NCI-H1694 treated with DMSO at 0.1 percent for 48 hours (cell line): Measurements from ENCODE around the gene LRBA.

Source experiments
- DNase-seq: peaks from one replicate; lab custom pipeline; 2025; lab: John Stamatoyannopoulos, UW

LRBA gene

GRCh38 chr4:150588316-150588715, 426.8 kb downstream of the LRBA start:
- no peak for DNase-seq

- no peak for DNase-seq
These were observed 428.8 kb downstream of the LRBA start for GRCh38 chr4:150586162-150586810.

- no peak for DNase-seq
These were observed 429.5 kb downstream of the LRBA start for GRCh38 chr4:150585611-150586010.

- DNase-seq = no peak
These were observed 430.8 kb downstream of the LRBA start for GRCh38 chr4:150584111-150584915.

GRCh38 chr4:150583287-150584110, 431.6 kb downstream of the LRBA start:
- DNase-seq = no peak

- DNase-seq = no peak
These were observed 432.2 kb downstream of the LRBA start for GRCh38 chr4:150582873-150583286.

- no peak for DNase-seq
These were observed 432.8 kb downstream of the LRBA start, which contains the start of gene MAB21L2 for GRCh38 chr4:150582146-150582872. MAB21L2 (plus strand) TSS chr4:150582151; CDS start chr4:150583030, 879 bp downstream.

GRCh38 chr4:150581641-150582051, 433.4 kb downstream of the LRBA start:
- no peak for DNase-seq

- DNase-seq = no peak
These were observed 434.0 kb downstream of the LRBA start for GRCh38 chr4:150581056-150581605.

- DNase-seq = no peak
These were observed 434.8 kb downstream of the LRBA start for GRCh38 chr4:150580306-150580705.

GRCh38 chr4:150579551-150580234, 435.4 kb downstream of the LRBA start:
- DNase-seq = no peak

GRCh38 chr4:150578745-150579501, 436.2 kb downstream of the LRBA start:
- no peak for DNase-seq

GRCh38 chr4:150577796-150578195, 437.3 kb downstream of the LRBA start:
- no peak for DNase-seq

GRCh38 chr4:150574678-150575077, 440.4 kb downstream of the LRBA start:
- DNase-seq = no peak

- no peak for DNase-seq
These were observed 441.6 kb downstream of the LRBA start for GRCh38 chr4:150573534-150573933.

GRCh38 chr4:150572704-150573504, 442.2 kb downstream of the LRBA start:
- no peak for DNase-seq

- peak; percentile 22 for DNase-seq
These were observed 444.2 kb downstream of the LRBA start for GRCh38 chr4:150570862-150571261.

- peak; percentile 71 for DNase-seq
These were observed 445.0 kb downstream of the LRBA start for GRCh38 chr4:150569998-150570535.

GRCh38 chr4:150569384-150569987, 445.6 kb downstream of the LRBA start:
- peak; percentile 9 for DNase-seq
